NCI-H2227 treated with DMSO at 0.1 percent for 48 hours (cell line): ENCODE measurements around the gene KLHDC7A.
"Not testable (repeated sequence)": the region's sequence is repeated elsewhere in the genome, so short reads cannot be mapped to it uniquely, and the experiment has no call there.

Experiments
- DNase-seq: peaks from one replicate; lab custom pipeline; 2025; lab: John Stamatoyannopoulos, UW

KLHDC7A gene

GRCh38 chr1:18480315-18481189 is at the start of gene KLHDC7A:
KLHDC7A (plus strand) TSS chr1:18480930; CDS start chr1:18480982, 52 bp downstream.
- no peak for DNase-seq

- no peak for DNase-seq
Observed at GRCh38 chr1:18434041-18434440, 46.7 kb upstream of the KLHDC7A start.

- no peak for DNase-seq
Observed at GRCh38 chr1:18440385-18441226, 40.1 kb upstream of the KLHDC7A start.

- DNase-seq = no peak
Observed at GRCh38 chr1:18443587-18444520, 36.9 kb upstream of the KLHDC7A start.

GRCh38 chr1:18444563-18444962 is 36.2 kb upstream of the KLHDC7A start:
- no peak for DNase-seq

GRCh38 chr1:18446751-18447150 is 34.0 kb upstream of the KLHDC7A start:
- DNase-seq = no peak

- no peak for DNase-seq
Observed at GRCh38 chr1:18447509-18448220, 33.1 kb upstream of the KLHDC7A start.

GRCh38 chr1:18448889-18449288 is 31.8 kb upstream of the KLHDC7A start:
- no peak for DNase-seq

GRCh38 chr1:18452550-18452949 is 28.2 kb upstream of the KLHDC7A start:
- no peak for DNase-seq

GRCh38 chr1:18458133-18459092 is 22.3 kb upstream of the KLHDC7A start:
- DNase-seq = peak; percentile 77

GRCh38 chr1:18461656-18462055 is 19.1 kb upstream of the KLHDC7A start:
- no peak for DNase-seq

GRCh38 chr1:18462517-18462916 is 18.2 kb upstream of the KLHDC7A start:
- not testable (repeated sequence) for DNase-seq

GRCh38 chr1:18463063-18463462 is 17.7 kb upstream of the KLHDC7A start:
- DNase-seq = no peak

- no peak for DNase-seq
Observed at GRCh38 chr1:18463984-18464664, 16.6 kb upstream of the KLHDC7A start.

GRCh38 chr1:18464665-18465050 is 16.1 kb upstream of the KLHDC7A start:
- no peak for DNase-seq

GRCh38 chr1:18466676-18467075 is 14.1 kb upstream of the KLHDC7A start:
- DNase-seq = no peak

GRCh38 chr1:18468570-18468969 is 12.2 kb upstream of the KLHDC7A start:
- no peak for DNase-seq

- DNase-seq = no peak
Observed at GRCh38 chr1:18469514-18469913, 11.2 kb upstream of the KLHDC7A start.

GRCh38 chr1:18470671-18471355 is 9.9 kb upstream of the KLHDC7A start:
- no peak for DNase-seq
